ENCODE results near the gene MYCN.

GRCh38 chr2:15941871-15942710 lies 1.7 kb downstream of the MYCN start:
- TF ChIP-seq EZH2 (IDR thresholded peaks at IDR 0.05) (no peak), POLR2AphosphoS5 (IDR thresholded peaks at IDR 0.05; ENCODE audit: borderline replicate concordance, low read depth, low read length) (no peak), FOXP2 (optimal IDR thresholded peaks at IDR 0.05; ENCODE audit: control extremely low read depth, extremely low read length, insufficient read depth) (no peak)

All from SK-N-MC (cell line).